Rectal smooth muscle tissue (tissue), 1 donor: Measurements from ENCODE around the gene PWWP2B.

Source experiments
- H3K27ac ChIP-seq: one replicate; pipeline ENCODE4 v1.7.0; 2013; ENCODE audit warnings: low read depth, low read length, inconsistent platforms
- H3K27me3 ChIP-seq: one replicate; pipeline ENCODE4 v1.7.0; 2013; ENCODE audit warnings: low read length; ENCODE audit not compliant: control insufficient read depth, insufficient read depth
- H3K36me3 ChIP-seq: one replicate; pipeline ENCODE4 v1.7.0; 2013; ENCODE audit warnings: low read length; ENCODE audit not compliant: control insufficient read depth, insufficient read depth
- H3K4me1 ChIP-seq: one replicate; pipeline ENCODE4 v1.7.0; 2013; ENCODE audit warnings: low read length; ENCODE audit not compliant: control insufficient read depth, insufficient read depth
- H3K4me3 ChIP-seq: one replicate; pipeline ENCODE4 v1.7.0; 2013; ENCODE audit warnings: low read length
- H3K9ac ChIP-seq: one replicate; pipeline ENCODE4 v1.7.0; 2013; ENCODE audit warnings: low read length

Gene PWWP2B

GRCh38 chr10:132402781-132403241, 5.8 kb downstream of the PWWP2B start:
- H3K36me3 ChIP-seq = peaks cover 9% of the 10 kb centered on the region
- no peak overlapping the region for H3K27ac ChIP-seq
- no peak overlapping the region for H3K4me3 ChIP-seq
- peaks cover 21% of the 10 kb centered on the region for H3K4me1 ChIP-seq
- H3K9ac ChIP-seq = no peak overlapping the region
- H3K27me3 ChIP-seq = no peaks in the 10 kb centered on the region

- Histone ChIP-seq H3K4me1 (peaks cover 21% of the 10 kb centered on the region), H3K27me3 (no peaks in the 10 kb centered on the region), H3K9ac (no peak overlapping the region), H3K36me3 (peaks cover 9% of the 10 kb centered on the region), H3K27ac (no peak overlapping the region), H3K4me3 (no peak overlapping the region)
Observed at GRCh38 chr10:132403511-132404168, 6.6 kb downstream of the PWWP2B start.

GRCh38 chr10:132404169-132404880, 7.3 kb downstream of the PWWP2B start:
- H3K36me3 ChIP-seq = peaks cover 9% of the 10 kb centered on the region
- peaks cover 23% of the 10 kb centered on the region for H3K4me1 ChIP-seq
- H3K27ac ChIP-seq = no peak overlapping the region
- no peak overlapping the region for H3K4me3 ChIP-seq
- no peaks in the 10 kb centered on the region for H3K27me3 ChIP-seq
- no peak overlapping the region for H3K9ac ChIP-seq

GRCh38 chr10:132404911-132405462, 8.0 kb downstream of the PWWP2B start:
- Histone ChIP-seq H3K4me1 (peaks cover 21% of the 10 kb centered on the region), H3K36me3 (peaks cover 9% of the 10 kb centered on the region), H3K27me3 (no peaks in the 10 kb centered on the region), H3K4me3 (no peak overlapping the region), H3K9ac (no peak overlapping the region), H3K27ac (no peak overlapping the region)

GRCh38 chr10:132405463-132405991, 8.5 kb downstream of the PWWP2B start:
- H3K9ac ChIP-seq = no peak overlapping the region
- peaks cover 17% of the 10 kb centered on the region for H3K4me1 ChIP-seq
- peaks cover 9% of the 10 kb centered on the region for H3K36me3 ChIP-seq
- H3K4me3 ChIP-seq = no peak overlapping the region
- no peak overlapping the region for H3K27ac ChIP-seq
- no peaks in the 10 kb centered on the region for H3K27me3 ChIP-seq

GRCh38 chr10:132406181-132406580, 9.2 kb downstream of the PWWP2B start:
- H3K36me3 ChIP-seq = peaks cover 9% of the 10 kb centered on the region
- H3K4me3 ChIP-seq = no peak overlapping the region
- no peak overlapping the region for H3K9ac ChIP-seq
- H3K27ac ChIP-seq = no peak overlapping the region
- H3K27me3 ChIP-seq = no peaks in the 10 kb centered on the region
- H3K4me1 ChIP-seq = peaks cover 19% of the 10 kb centered on the region

GRCh38 chr10:132406750-132407149, 9.8 kb downstream of the PWWP2B start:
- peaks cover 25% of the 10 kb centered on the region for H3K4me1 ChIP-seq
- peaks cover 9% of the 10 kb centered on the region for H3K36me3 ChIP-seq
- H3K9ac ChIP-seq = peak overlapping the region; percentile 24

GRCh38 chr10:132407243-132407746, 10.3 kb downstream of the PWWP2B start:
- Histone ChIP-seq H3K36me3 (peaks cover 9% of the 10 kb centered on the region), H3K27me3 (no peaks in the 10 kb centered on the region), H3K27ac (peak overlapping the region; percentile 81), H3K4me3 (peak overlapping the region; percentile 52), H3K9ac (peak overlapping the region; percentile 24), H3K4me1 (peaks cover 30% of the 10 kb centered on the region)

More at GRCh38 chr10:132406750-132407149, 9.8 kb downstream of the PWWP2B start:
- no peak overlapping the region for H3K4me3 ChIP-seq
- no peaks in the 10 kb centered on the region for H3K27me3 ChIP-seq
- peak overlapping the region; percentile 81 for H3K27ac ChIP-seq

GRCh38 chr10:132407846-132408278, 10.9 kb downstream of the PWWP2B start:
- peak overlapping the region; percentile 81 for H3K27ac ChIP-seq
- H3K4me3 ChIP-seq = peak overlapping the region; percentile 52
- peaks cover 33% of the 10 kb centered on the region for H3K4me1 ChIP-seq
- H3K36me3 ChIP-seq = peaks cover 10% of the 10 kb centered on the region
- H3K27me3 ChIP-seq = no peaks in the 10 kb centered on the region
- H3K9ac ChIP-seq = peak overlapping the region; percentile 32

- Histone ChIP-seq H3K27ac (peak overlapping the region; percentile 81), H3K36me3 (peaks cover 10% of the 10 kb centered on the region), H3K4me1 (peaks cover 33% of the 10 kb centered on the region), H3K27me3 (no peaks in the 10 kb centered on the region), H3K9ac (peak overlapping the region; percentile 32), H3K4me3 (peak overlapping the region; percentile 52)
Observed at GRCh38 chr10:132408367-132408781, 11.4 kb downstream of the PWWP2B start.

GRCh38 chr10:132408823-132409666, 12.0 kb downstream of the PWWP2B start:
- peaks cover 10% of the 10 kb centered on the region for H3K36me3 ChIP-seq
- H3K4me1 ChIP-seq = peaks cover 37% of the 10 kb centered on the region
- peak overlapping the region; percentile 18 for H3K9ac ChIP-seq
- peak overlapping the region; percentile 52 for H3K4me3 ChIP-seq
- H3K27me3 ChIP-seq = no peaks in the 10 kb centered on the region
- peak overlapping the region; percentile 81 for H3K27ac ChIP-seq
